NCI-H2227 (cell line): Measurements from ENCODE around the gene FNBP1.
"Not testable (repeated sequence)": the region's sequence is repeated elsewhere in the genome, so short reads cannot be mapped to it uniquely, and the experiment has no call there.

Experiments
- DNase-seq: peaks from one replicate; lab custom pipeline; 2025; ENCODE audit not compliant: unreplicated experiment; lab: John Stamatoyannopoulos, UW

FNBP1 gene

DNA sequence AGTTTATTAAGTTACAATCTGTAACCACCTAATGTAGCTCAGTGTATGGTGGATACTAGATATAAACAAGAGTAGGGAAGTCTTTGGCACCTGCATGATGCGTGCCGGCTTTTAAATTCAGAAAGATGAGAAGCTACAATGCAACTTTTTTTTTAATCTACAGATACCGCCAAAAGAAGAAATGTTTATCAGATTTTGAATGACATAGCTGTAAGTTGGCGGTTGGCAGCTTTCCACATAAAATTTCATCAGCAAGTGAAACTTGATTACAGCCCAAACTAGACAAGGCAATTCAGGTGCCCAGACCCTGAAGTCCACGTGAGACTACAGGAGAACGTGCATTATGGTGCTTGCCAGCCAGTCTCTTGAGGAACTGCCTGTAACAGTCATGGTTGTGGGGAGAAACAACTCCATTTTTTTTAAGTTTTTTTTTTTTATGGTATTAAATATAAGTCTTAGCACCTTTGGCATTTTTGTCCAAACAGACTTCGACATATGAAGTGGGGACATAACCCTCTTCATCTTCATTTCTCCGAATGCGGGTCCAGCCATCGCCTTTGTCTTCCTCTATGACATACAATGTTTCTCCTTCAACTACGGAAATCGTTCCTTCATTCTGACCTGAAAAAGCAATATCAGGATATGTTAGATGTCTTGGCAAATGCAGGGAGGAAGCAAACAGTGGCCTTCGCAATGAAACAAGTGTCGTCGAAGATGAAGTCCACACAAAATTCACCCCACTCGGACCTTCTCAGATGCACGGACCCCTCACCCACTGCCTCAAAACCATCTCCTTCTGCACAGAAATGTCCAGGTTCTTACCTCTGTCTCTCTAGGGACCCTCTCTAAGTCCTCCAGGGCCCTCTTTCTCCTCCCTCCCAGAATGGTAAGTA, 147.4 kb downstream of the FNBP1 start:
- DNase-seq: no peak

DNA sequence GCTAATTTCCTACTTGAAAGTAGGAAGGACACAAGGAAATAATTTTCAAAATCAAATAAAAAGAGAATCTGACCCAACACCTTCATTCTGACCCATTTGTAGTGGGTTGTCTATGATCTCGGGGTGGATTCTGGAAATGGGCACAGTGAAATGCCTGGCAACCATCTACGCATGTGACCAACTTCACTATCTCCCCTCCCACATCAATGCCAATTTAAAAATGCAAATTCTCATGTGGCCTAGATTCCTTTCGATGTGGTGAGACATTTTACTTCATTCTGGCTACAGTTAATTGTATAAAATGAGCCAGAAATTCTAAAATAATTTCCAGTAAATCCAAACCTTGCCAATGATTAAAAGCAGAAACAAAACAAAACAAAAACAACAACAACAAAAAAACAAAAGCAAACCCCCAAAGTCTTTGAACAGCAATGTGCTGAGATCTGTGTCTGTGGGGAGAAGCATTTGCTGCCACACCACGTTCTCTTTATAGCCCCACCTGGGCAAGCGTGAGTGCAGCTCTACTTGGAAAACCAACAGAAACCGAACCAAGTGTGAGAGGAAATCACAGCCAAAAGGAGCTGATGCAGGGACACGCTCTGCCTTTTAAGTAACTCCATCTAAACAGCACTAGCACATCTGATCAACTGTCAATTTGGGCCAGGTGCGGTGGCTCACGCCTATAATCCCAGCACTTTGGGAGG, 148.7 kb downstream of the FNBP1 start:
- no peak for DNase-seq

DNA sequence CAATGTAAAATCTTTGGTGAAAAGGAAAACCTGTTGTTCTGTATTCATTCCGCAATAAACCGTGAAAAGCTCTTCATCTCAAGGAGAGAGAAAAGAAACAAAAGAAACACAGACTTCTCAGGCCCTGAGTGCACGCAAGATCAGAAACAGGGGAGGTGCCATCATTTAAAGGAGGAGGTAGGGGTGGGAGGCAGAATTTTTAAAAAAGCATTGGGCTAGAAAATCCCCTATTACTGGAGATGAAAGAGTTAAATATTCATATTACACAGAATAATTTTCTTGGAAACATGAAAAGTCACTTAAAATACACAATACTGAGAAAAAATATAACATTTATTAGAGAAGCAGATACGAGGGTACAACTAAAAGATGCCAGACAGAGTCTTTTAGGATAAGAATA, 151.4 kb downstream of the FNBP1 start:
- no peak for DNase-seq

DNA sequence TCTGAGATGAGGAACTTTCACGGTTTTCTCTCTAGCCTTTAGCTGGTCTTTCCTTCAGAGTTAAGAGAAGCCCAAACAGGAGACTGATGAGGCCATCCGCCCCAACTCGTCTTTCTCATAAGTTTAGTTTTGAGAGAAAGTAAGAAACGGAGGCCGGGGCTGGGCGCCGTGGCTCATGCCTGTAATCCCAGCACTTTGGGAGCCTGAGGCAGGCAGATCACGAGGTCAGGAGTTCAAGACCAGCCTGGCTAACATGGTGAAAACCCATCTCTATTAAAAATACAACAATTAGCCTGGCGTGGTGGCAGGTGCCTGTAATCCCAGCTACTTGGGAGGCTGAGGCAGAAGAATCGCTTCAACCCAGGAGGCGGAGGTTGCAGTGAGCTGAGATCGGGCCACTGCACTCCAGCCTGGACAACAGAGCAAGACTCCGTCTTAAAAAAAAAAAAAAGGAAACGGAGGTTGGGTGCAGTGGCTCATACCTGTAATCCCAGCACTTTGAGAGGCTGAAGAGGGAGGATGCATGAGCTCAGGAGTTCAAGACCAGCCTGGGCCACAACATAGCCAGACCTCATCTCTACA, 152.2 kb downstream of the FNBP1 start:
- not testable (repeated sequence) for DNase-seq

DNA sequence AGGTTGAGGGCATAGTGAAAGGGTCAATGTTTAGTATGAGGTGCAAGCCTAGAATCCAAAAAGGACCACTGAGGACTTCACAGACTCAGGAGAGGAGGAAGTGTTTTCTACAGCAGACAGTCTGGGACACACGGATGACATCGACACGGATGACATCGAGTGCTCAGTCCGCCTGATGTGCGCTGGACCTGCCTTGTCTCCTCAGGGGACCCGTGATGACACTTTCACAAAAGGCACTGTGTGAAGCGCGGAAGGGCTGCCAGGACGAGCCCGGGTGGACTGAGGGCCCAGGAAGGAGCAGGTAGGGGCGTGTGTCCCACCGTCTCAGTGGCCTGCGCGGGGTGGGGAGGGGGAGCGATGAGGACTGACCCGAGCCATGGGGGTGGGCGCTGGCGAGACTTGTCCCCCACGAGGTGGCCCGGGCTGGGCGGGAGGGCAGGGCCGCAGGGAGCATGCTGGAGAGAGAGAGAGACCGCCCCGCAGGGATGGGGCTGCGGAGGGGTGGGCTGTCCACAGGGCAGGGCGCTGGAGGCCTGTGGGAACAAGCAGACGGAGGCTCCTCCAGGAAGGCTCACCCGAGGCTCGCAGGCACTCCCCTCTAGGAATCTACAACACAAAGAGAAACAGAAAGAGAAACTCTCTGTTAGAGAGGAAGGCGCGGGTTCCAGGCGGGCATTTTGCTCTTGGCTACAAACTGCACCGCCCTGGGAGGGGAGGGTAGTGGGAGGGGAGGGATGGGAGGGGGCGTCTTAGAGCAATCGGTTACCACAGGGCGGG, 152.9 kb downstream of the FNBP1 start:
- no peak for DNase-seq

DNA sequence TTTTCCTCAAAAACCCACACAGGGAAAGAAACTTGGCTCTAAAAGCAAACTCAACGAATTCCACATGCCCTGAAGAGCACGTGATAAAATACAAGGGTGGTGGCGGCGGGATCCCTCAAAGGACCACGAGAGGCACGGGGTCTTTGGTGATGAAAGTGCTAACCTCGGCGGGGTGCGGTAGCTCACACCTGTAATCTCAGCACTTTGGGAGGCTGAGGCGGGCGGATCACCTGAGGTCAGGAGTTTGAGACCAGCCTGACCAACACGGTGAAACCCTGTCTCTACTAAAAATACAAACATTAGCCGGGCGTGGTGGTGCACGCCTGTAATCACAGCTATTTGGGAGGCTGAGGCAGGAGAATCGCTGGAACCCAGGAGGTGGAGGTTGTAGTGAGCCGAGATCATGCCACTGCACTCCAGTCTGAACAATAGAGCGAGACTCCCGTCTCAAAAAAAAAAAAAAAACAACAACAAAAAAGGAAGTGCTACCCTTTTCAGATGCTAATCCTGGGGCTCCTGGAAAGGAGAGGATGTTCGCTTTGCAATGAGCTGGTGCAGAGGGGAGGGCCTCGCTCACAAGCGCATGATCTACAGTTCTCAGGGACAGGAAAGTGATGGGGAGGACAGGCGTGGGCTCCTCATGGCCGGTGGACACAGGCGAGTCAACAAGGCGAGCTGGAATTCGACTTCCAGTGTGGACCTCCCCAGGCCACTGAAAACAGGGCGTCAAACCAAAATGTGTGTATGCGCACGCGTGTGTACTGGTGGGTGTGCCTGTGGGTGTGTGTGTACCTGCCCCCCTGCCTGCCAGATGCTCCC, 153.7 kb downstream of the FNBP1 start:
- no peak for DNase-seq

DNA sequence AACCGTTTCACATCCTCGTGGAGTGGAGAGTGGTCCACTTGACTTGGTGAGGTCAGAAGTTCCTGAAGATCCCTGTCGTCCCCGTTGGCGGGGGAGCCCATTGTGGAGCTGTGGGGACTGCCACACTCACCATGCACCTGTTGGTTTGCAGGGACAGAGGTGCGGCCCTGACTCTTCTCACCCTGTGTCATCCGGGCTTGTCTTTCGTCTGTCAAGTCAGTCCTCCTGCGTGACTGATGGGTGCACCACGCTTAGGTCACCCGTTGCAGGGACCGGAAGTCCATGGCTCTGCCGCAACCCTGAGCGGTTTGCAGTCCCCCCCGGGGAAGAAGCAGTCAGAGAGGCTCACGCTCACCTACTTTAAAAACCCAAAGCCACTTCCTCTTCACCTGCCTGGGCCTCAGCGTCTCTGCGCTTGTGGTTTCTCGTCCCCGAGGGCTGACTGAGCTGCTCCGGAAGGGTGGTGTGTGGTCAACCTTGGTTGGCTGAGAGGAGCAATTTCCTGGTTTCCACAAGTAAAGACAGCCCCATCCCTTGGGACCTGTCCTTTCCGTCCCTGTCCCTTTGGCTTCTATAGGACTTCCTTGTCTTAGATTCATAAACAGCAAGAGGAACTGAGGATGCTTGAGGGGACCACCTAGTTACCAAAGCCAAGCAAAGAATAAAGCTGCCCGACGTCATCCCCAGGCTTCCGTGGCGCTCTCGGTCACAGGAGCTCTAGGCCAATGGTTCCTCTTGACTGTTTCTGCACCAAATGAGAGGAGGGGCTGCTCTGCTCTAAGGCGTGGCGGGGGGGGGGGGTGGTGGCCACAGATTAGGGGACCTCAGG, 154.5 kb downstream of the FNBP1 start:
- no peak for DNase-seq

DNA sequence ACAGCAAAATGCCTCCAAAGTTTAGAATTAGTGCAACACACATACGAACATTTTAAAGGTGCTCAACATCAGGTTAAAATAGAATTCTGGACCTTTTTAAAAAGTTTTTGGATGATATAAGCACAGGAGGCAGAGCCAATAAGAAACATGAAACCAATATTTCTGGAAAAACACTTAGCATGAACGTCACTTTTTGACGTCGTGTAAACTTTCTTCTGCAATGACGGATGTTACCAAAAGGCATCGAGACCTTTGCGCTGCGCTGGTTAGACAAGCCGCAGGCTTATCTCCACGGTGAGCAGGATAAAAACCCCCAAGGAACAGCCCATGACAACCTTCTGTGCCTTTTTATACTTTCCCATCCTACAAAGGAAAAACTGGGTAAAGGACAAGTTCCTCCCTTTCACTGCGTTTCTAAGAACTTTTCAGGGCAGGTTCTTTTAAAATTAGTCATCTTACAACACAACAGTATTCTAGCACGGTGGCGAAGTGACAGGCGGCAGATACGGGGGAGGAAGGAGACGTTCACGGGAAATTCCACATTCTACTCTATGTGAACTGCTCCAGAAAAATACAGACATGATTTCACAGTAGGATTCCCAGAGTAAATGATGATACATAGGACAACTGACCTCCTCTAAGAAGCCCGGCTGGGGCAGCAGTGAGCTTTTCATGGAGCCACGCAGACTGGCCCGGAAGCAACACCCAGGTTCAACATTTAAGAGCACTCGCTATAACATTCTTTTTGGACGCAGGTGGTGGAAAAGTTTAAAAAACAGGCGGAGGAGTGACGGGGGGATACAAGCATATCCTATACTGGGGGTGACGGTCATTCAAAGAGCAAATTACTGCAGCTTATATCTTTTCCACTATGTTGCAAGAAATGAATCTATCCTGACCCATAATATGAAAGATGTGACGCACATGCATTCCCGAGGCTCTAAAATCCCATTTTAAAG, 155.4 kb downstream of the FNBP1 start:
- no peak for DNase-seq

DNA sequence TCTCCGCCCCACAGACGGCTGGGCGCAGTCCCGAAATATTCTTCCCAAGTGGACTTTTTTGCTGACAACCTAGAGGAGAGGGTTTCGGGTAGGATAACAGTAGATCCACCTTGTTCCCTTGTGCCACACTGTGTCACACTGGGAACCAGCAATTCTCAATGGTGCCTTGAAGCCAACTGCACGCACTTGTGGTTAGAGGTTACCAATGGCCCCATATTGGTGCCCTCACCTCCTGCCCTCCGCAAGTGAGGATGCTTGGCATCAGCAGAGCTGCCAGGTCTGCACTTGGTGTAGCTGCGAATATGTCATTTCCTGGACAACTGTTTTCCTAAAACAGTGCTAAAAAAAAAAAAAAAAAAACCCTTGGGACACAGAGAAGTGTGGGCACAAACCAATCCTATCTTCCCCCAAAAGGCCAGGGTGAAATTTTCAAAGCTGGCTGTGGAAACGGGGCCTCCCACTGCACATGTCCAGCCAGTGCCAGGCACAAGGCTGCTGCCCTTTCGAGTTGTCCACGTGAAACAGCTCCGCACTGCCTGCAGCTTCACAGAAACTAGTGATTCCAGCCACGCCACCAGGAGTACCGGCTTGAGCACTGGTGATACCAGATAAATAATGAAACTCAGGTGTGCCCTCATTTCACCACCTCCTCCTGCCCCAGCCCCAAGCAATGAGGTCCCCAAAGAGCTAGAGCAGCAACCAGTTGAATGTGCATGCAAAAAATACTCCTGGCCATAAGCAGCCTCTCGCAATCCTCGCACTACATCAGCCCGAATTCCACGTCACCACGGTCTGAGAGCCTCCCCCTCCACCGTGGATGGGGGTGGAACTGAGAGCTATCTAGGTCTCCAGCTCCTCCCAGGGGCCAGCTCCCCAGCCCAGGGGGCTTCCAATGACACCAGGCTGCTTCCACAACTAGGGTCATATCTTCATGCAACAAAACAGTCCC, 156.5 kb downstream of the FNBP1 start:
- DNase-seq: no peak

DNA sequence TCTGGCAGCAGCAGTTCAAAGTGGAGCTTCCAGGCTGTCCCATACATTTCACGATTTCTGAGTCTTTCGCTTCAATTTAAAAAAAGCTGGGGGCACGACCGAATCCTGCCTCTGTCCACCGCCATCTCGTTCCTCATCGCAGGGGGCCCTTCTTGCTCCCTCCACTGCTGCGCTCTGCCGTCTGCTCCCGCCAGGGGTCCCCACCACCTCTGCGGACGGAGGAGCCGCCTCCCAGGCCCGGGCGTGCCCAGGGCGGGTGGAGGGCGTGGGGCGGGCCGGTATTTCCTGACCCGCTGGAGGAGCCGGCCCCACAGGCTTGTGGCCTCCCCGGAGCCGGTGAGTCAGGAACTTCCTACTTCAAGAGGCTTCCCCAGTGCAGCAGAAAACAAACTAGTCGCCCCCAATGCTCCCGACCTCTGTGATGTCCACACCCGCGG, 157.3 kb downstream of the FNBP1 start:
- no peak for DNase-seq

DNA sequence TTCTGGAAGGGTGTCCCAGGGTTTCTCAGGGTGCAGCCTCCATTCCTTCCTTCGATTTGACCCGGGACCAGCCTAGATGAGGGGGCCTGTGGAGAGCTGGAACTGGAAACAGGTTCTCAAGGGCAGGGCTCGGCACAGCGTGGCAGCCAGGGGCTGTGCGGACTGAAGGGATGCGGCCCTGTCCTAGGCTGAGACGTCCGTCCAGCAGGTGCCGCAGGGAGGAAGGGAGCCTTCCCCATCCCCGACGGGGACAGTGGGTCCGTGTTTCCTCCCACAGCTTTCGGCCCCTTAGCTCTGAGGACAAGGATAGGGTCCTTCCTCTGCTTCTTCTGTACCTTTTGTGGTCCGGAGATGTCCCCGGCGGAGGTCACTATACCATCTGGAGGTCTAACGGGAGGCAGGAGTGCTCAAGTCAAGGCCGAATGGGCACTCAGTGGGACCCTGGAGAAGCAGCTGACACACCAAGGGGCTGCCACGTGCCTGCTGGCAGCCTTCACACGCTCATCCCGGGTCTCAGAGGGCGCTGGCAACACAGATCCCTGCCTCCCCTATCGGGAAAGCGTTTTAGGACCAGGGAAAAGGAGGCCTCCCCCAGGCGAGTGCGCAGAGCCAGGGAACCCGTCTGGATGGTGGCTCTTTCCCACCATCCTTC, 157.8 kb downstream of the FNBP1 start:
- no peak for DNase-seq

DNA sequence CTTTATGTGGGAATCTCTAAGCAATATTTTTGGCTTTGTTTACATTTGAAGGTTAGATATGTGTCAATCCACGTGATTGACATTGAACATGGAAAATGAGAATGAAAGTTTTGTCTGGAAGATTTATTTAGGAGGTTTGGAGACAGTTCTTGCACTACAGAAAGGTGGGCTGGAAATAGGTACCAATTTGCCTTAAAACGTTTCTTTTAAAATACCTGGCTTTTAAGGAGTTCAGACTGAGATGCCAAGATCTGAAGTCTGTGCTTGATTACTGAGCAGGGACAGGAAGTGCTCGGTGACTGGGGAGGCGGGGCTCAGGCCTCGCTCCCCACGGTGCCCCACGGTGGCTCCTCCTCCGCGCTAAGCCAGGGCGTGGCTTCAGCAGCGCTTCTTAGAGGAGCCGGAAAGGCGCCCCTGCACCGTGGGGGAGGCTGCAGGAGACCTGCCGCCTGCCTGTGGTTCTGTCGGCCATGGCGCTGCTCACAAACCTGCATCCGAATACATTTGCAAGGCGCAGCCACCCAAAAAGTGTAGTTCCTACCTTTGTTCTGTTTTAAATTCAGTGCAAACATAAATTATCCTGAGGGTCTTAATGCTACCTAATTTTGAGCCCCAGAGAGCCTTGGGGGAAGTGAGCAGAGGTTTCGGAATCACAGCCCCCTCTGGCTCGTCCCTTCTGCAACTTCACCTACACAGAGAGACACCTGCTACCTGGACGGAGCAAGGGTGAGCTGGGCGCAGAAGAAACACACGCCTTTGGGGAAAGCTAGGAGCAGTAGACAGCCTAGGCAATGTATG, 158.6 kb downstream of the FNBP1 start:
- peak; percentile 78 for DNase-seq

DNA sequence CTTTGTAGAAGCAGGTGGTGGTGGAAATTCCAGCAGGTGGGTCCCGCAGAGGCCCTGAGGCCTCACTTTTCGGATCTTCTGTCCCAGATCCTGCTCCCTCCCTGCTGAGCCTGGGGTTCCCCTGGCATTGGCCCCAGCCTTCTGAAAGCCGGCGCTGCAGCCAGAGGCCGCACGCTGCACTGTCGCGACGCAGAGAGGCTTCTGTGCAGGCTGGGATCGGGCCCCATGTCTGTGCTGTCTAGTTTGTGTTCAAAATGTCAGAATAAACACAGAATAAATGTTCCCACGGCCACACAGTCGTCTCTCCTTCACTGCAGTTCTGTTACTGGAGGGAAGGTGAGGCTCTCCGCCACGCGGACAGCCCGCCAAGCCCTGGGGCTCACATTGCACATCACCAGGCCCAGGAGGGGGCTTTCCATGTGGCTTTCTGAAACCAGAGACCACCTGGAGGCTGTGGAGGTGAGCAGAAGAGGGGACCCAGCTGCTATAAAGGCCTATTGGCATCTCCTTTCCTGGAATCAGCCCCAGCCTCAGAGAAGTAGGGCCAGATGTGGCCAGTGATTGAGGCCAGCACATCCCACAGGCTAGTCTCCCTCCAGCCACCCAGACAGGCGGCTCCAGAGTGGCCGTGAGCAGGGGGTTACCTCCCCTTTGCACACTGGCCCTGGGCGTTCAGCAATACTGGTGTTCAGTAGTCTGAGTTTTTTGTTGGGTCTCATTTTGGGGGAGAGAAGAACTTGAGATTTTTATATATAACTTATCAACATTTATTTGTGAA, 161.3 kb downstream of the FNBP1 start:
- DNase-seq: no peak

DNA sequence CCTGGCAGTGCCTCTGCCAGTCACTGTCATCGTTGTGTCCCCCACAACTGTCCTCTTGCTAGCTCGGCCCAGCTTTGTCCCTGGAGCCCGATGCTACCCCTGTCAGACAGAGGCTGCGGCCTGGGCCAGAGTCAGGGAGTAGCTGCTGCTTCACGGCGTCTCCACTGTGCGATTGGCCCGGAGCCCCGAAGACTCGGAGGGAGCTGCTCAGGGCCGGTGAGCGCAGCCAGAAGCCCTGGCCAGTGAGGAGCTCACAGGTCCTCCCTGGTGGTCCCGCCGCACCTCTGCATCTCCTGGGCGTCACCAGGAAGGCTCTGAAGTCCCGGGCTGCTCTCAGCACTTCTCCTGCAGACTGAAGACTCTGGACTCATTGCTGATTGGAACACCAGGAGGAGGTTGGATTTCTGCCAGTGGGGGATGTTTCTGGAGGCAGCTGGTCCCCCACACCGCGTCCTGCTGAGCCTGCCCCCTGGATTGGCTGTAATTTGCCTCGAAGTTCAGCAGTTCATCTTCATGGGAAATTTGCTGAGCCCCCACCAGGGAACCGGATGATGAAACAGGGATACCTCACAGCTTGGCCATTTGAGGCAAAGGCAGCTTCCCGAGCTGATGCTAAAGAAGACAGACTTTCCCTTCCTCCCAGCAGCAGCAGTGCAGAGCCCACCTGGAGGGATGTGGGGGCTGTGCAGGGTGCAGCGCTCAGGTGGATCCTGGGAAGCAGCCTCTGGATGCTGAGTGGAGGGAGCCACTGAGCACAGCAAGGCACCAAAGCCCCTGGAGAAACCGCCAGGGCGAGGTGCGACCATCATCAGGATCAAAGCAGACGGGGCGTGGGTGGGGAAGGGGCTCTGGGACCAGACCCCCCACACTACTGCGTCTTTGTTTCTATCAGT, 162.1 kb downstream of the FNBP1 start:
- DNase-seq: peak; percentile 25
